Suppressor macrophage (primary cell): ENCODE data around the gene CNIH1.
"Not testable (repeated sequence)": the region's sequence is repeated elsewhere in the genome, so short reads cannot be mapped to it uniquely, and the experiment has no call there.

ENCODE experiments used
- DNase-seq, 4 experiments: peaks; one replicate each; pipeline ENCODE4 v3.0.0-alpha.2; 2020 to 2022

Gene CNIH1

DNA sequence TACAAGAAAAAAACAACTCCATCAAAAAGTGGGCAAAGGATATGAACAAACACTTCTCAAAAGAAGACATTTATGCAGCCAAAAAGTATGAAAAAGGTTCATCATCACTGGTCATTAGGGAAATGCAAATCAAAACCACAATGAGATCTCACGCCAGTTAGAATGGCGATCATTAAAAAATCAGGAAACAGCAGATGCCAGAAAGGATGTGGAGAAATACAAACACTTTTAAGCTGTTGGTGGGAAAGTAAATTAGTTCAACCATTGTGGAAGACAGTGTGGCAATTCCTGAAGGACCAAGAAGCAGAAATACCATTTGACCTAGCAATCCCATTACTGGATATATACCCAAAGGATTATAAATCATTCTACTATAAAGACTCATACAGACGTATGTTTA is 60.6 kb downstream of the CNIH1 start:
- DNase-seq = not testable (repeated sequence)

DNA sequence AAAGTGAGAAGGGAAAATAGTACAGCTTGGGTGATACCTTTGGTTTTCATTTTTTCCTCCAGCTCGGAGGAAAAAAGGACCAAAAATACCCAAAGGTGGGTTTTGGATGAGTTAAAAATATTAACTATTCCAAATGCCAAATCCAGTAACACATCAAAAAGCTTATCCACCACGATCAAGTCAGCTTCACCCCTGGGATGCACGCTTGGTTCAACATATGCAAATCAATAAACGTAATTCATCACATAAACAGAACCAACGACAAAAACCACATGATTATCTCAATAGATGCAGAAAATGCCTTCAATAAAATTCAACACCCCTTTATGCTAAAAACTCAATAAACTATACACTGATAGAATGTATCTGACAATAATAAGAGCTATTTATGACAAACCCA is 62.3 kb downstream of the CNIH1 start:
- not testable (repeated sequence) for DNase-seq

DNA sequence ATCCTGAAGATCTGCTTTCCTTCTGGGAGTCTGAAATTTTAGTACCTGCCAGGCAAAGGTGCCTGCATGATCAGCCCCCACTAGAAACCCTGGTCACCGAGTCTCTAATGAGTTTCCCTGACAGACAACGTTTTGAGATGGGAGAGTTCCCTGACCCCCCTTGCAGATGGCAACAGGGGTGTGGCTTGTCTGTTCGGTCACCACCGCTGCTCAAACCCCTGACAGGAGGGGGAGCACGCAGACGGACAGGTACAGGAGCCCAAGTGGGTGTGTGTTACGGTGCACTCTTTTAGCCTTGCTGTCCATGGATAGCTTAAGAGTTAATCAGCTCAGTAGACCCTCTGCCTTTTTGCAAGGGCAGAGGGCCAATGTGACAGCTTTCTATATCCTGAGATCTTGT is 63.7 kb downstream of the CNIH1 start:
- DNase-seq = no peak

- no peak for DNase-seq
Observed at GRCh38 chr14:54374117-54374884, 66.9 kb downstream of the CNIH1 start.
